T-helper 2 cell (primary cell): ENCODE measurements around the gene SPINK13.
"Not testable (repeated sequence)": the region's sequence is repeated elsewhere in the genome, so short reads cannot be mapped to it uniquely, and the experiment has no call there.

Experiments
- DNase-seq, 5 experiments: peaks; one replicate each; pipeline versions ENCODE4 v3.0.0 to v3.0.0-alpha.2; 2012 to 2022
- total RNA-seq, 2 donors: gene quantifications; one replicate each; lab custom pipeline; 2026; lab: John Stamatoyannopoulos, UW

SPINK13 gene, protein sequence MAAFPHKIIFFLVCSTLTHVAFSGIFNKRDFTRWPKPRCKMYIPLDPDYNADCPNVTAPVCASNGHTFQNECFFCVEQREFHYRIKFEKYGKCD
- 0 reads per million in 2 donors for total RNA-seq

DNA sequence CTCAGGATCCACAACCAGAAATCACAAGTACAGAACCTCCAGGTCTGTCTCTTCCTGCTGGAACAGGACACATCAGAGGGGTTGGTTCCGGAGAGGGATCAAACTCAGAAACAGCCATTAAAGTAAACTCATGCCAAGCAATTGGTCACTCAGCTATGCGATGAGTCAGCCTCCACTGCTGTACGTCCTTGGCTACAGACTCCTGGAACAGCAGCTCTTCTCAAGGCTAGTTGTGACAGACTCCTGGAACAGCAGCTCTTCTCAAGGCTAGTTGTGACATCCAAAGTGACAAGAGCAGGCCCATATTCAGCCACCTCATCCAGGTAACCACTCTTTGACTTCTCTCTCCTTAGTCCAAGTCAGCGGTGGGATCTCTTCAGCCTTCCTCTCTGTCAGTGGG, at the start of gene SPINK13:
Gene SPINK13, plus strand, starts transcription at position 229 of the 400 bp plus-strand sequence. CDS start 1,279 bp downstream, outside the sequence.
- DNase-seq: no peak

DNA sequence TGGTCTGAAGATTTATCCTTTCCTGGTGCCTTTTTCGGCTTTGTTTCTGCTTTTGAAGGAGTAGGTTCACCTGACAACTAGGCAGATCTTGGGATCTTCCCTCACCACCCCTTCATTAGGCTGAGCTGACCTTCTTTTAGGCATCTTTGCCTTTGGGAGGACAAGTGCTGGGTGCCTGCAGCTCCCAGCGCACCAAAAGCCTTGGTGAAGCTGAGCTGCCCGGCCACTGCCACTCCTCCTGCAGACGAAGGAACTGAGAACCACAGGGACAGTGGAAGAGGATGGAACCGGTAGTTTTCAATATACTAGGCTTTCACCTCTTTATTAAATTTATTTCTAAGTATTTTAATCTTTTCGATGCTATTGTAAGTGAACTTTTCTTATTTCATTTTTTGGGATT, 47.1 kb upstream of the SPINK13 start:
- no peak for DNase-seq

DNA sequence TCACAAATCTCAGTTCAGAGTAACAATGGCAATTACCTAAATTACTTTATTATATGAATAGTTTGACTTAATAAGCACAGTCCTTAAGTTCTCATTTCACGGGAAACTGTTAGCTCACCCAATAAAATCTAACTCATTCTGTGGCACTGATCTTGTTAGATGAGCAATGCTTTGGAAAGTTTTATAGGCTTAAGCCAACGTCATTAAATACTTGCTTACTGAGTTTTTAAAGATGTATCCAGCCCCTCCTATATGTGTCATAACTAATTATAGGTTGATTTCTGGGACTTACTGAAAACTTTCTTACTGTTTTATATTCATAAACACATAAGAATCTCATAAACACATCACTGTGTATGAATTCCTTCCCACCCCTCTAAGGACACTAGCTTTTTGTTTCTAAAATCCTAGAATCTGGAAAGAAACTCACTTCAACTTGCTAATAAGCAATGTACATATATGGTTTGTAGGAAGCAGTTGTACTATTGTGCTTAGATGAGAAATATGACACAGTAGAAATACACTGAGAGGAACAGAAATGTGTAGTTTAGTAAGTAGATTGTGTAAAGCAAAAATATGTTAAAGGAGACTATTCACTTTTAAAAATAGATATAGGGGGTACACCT, 44.4 kb upstream of the SPINK13 start:
- DNase-seq: no peak

DNA sequence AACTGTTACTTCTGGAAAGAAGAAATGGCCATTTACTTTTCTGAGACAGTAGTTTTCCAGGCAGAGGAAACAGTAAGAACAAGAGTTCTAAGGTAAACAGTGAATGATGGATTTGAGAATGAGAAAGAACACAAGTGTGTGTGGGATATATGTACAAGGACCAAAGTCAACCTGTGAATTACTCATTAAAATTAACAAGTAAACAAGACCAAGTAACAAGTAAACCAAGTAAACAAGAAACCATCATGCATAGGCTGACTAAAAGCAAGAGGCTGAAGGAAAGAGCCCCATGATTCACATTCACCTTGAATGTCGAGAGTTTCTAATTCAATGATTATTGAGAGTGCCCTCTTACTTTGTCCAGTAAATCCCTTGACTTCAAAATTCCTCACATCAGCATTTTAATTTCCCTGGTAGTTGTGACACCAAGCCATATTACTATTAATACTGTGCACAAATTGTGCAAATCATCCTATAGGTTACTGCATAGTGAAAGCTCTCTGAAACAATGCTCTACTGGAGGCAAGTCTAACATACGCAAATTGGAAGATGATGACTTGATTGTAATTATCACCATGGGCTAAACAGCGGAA, 40.1 kb upstream of the SPINK13 start:
- no peak for DNase-seq

DNA sequence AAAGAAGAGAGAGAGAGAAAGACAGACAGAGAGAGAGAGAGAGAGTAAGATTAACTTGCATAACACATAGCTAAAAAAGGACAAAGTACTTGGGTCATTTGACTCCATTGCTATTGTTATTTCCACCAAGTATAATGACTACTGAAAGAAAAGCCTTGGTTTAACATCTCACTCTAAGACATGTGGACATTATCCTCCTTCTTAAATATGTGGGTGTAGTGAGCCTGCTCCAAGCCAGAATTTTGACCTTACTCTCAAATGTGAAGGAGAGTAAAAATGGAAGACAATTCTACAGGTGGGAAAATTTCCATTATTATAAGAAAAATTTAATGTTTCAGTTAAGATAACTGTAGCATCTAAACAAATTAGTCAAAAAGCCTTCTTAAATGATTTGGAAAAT, 38.8 kb upstream of the SPINK13 start:
- DNase-seq: no peak

DNA sequence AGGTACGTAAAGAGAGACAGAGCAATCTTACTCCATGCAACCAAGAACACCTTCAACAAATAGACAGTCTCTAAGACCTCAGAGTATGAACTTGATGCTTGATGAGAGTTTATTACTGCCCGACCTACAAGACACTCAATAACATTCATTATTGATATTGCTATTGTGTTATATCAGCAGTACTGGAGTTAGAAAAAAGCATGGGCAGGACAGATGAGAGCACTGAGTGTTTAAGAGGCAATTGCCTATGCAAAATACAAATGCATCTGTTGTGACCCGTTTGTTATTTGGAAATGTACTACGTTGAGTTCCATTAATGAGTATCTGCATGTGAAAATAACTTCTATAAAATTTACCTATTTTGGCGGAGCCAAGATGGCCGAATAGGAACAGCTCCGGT, 38.4 kb upstream of the SPINK13 start:
- no peak for DNase-seq

DNA sequence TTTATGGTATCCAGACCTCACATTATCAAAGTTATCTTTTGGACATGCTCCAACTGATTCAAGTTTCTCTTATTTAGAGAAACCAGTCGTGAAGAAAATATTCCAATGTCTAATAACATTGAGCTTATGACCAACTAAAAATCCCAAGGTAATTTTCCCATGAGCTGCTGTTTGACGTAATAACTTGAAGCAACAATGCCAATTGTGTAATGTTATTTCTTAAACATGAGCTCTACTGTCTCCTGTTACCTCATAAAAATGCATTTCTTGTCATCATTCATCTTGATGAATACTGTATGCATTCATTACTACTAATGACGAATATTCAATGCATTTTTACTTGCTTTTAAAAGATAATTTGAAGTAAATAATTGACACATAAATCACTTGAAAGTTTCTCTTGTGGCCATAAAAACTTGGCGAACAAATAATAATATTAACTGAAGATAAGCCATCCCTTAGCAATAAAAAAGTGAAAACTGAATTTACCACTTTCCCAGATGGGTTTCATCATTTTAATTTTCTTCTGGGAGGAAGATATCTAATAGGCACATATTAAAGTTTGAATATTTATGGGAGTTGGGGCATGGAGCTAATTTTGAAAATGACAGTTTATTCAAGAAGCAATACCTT, 30.7 kb upstream of the SPINK13 start:
- no peak for DNase-seq

DNA sequence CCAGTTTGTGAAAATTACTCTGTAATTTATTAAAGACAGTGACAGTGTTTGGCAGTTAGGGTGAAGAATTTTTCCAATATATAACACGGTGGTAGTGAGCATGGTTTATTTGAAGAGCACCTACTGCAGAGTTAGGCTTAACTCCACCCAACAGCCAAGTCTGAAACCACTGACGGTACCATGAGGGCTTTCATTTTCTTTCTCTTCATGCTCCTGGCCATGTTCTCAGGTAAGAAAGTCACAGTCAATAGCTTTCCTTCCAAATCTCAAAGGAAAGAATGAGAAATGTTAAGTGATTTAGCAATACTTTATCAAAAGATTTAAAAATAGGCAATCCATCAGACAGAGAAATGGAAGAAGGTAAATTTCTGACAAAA, 30.2 kb upstream of the SPINK13 start, which contains the start of gene MARCOL:
Gene MARCOL, plus strand, starts transcription at position 108 of the 377 bp plus-strand sequence. Its CDS starts 73 bp downstream, at position 181.
- no peak for DNase-seq

DNA sequence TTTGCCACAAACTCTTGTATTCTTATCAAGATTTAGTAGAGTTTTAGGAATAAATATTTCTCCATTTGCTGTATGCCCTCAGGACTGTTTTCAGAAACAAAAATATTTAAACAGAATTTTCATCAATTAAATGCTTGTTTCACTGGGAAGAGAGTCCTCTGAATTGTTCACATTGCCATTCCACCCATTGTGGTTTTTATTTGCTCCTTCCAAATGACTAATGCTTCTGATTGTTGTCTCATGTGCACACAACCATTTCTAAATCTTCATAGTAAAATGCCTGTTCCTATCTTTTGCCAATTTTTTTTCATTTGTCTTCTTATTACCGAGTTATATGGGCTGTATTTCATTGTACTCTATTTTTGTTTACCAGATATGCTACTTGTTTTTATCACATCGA, 19.7 kb upstream of the SPINK13 start:
- no peak for DNase-seq

DNA sequence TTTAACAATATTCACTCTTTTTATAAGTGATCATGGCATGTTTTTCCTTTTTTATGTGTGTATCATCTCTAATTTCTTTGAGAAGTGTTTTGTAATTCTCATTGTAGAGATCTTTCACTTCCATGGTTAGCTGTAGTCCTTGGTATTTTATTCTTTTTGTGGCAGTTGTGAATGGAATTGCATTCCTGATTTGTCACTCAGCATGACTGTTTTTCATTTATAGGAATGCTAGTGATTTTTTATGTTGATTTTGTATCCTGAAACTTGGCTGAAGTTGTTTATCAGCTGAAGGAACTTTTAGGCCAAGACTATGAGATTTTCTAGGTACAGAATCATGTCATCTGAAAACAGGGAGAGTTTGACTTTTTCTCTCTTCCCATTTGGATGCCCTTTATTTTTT, 13.1 kb upstream of the SPINK13 start:
- DNase-seq: no peak

DNA sequence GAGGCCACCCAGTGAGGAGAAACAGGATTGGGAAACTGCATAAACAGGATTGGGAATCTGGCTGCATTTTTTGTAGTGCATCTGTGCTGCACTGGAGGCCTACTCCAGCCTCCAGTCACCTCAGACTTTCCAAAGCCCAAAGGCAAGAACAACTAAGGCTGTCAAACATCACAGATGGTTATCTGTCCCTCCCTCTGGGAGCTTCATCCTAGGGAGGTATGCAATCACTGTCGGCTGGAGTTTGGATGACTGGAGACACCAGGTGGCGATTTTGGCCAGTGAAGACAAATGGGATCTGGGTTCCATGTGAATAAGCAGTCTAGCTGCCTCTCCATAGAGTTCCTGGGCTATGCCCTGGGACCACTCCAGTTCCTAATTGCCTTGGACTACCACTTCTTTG, 9.3 kb upstream of the SPINK13 start:
- no peak for DNase-seq

DNA sequence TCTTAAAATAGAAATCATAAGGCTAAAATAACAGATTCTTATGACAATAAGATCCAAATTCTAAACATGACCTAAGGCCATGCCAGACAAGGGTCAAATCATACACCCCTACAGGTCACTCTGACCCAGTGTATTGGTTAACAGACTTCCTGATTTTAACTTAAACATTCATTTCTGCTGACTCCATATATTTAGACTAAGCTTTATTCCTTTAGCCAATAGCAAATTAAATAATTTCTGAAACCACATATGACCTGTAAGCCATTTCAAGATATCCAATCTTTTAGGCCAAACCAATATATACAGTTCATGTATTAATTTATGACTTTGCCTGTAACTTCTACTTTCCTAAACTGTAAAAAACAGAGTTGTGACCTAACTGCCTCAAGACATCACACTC, 7.4 kb upstream of the SPINK13 start:
- no peak for DNase-seq

DNA sequence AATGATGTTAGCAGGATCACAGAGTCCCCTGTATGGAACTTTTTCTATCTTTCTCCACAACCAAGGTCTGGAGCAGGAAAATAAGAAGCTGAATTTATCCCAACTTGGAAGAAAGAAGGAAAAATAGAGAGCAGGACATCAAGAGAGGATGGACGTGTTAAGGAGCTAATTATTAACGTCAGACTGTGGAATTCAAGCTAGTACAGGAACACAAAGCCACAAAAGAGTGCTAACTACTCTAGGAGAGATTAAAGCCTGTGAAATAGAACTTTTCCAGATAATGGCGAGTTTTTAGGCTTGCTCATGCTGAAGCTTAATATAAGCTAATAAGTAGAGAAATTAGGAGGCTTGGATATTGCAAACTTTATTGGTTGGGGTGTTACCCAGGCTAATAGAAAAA, 632 bp upstream of the SPINK13 start:
- DNase-seq: no peak

DNA sequence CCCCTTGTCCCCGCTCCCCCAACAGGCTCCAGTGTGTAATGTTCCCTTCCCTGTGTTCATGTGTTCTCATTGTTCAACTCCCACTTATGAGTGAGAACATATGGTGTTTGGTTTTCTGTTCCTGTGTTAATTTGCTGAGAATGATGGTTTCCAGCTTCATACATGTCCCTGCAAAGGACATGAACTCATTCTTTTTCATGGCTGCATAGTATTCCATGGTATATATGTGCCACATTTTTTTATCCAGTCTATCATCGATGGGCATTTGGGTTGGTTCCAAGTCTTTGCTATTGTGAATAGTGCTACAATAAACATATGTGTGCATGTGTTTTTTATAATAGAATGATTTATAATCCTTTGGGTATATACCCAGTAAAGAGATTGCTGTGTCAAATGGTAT, 6.5 kb downstream of the SPINK13 start:
- not testable (repeated sequence) for DNase-seq

DNA sequence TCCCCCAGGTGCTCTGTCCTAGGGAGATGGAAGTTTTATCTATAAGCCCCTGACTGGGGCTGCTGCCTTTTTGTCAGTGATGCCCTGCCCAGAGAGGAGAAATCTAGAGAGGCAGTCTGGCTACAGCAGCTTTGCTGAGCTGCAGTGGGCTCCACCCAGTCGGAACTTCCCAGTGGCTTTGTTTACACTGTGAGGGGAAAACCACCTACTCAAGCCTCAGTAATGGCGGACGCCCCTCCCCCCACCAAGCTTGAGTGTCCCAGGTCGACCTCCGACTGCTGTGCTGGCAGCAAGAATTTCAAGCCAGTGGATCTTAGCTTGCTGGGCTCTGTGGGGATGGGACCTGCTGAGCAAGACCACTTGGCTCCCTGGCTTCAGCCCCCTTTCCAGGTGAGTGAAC, 12.3 kb downstream of the SPINK13 start:
- DNase-seq: not testable (repeated sequence)

DNA sequence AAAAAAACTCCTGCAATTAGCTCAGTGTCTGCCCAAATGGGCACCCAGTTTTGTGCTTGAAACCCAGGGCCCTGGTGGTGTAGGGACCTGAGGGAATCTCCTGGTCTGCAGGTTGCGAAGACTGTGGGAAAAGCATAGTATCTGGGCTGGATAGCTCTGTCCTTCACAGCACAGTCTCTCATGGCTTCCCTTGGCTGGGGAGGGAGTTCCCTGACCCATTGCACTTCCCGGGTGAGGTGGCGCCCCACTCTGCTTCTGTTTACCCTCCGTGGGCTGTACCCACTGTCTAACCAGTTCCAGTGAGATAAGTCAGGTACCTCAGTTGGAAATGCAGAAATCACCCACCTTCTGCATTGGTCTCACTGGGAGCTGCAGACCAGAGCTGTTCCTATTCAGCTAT, 12.7 kb downstream of the SPINK13 start:
- DNase-seq: not testable (repeated sequence)

DNA sequence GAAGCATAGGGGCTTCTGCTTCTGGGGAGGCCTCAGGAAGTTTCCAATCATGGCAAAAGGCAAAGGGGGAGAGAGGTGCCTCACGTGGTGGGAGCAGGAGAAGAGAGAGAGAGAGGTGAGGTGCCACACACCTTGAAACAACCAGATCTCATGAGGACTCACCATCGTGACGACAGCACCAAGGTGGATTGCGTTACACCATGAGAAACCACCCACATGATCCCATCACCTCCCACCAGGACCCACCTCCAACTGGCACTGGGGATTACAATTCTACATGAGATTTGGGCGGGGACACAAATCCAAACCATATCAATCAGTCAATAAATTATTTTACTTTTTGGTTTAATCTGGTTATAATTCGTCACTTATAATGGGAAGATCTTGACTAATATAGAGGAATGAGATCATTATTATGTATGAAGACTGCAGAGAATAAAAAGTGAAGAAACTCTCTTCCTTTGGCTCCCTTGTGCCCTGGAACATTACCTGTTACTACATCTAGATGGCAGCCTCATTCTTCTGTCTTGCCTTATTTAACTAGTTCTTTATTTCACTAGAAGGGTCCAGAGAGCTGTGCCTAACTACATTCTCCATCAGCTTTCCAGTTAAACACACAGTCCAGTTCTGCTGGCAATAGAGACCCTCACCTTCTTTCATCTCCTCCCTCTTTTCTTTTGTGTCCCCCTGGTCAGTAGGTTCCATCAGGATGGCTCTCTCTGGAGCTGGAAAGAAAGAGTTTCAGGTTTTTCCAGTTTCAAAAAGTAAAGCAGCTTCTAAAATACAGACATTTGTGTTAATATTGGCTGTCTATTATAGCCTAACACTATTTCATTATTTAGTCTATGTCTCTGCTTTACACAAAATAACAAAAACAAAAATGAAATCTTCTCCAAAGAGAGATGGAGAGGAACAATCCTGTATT, 21.9 kb downstream of the SPINK13 start:
- DNase-seq: peak in 1 of 5 experiments; percentile 9

DNA sequence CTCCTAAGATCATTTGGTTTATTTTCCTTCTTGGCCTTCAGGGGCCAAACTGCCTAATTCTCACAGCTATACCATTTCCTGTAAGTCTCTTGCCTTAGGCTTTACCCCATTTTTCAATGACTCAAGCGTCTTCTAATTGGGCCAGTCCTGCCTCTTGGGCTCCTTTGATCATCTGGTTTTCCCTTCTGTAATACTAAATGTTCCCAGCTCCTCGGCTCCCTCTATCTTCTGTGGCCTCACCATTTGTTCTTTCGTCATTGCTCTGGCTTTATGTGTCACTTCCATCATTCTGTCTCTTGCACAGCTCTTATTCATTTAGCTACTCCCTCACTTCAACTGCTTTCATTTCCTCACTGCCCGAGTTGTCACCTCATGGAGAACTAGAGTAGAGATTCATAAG, 29.1 kb downstream of the SPINK13 start:
- DNase-seq: no peak

DNA sequence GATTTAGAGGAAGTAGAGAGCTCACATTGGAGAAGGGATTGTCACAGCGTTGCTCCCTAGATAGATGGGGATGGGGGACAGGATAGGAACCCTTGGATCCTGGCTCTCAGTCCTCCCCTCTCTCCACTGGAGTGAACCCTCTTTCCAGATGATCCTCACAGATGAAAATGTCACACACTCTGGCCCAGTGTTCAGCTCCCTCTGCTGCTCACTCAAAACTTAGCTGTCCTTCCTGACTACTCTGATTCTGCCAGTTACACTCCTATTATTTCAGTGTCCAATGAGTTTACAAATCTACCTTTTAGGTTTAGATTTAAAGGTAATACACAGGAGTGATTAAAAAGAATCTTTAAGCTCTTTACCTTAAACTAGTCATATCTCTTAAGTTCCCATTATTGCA, 37.9 kb downstream of the SPINK13 start:
- no peak for DNase-seq

DNA sequence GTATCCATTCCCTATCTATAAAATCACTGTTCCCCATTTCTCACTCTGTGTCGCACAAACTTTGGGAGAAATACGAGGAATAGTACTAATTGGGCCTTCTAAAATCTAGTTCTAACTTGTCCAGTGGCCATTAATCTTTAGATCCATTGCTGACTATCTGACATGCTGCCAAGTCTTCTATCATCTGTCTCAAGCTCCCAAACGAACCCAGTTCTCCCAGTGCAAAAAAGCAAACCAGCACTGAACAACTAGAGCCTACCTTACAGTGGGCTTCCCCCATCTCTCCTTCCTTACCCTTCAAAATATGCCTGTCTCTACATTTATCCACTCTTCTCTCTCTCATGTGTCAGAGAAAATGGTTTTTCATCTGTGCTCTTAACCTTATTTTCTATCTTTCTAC, 40.4 kb downstream of the SPINK13 start:
- DNase-seq: no peak

DNA sequence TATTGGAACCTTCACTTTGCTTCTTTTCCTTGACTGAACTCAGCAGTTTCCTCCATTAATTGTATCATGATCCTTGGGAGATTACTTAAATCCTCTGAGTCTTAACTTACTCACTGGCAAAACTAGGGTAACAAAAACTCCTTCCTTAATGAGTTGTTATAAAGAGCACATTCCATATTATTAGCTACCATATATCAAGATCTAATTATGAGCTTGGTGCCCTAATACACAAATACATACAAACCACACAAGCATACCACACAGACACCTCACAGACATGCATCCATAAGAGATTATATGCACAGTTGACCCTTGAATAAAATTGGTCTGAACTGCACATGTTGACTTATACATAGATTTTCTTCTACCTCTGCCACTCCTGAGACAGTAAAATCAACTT, 41.2 kb downstream of the SPINK13 start:
- no peak for DNase-seq

DNA sequence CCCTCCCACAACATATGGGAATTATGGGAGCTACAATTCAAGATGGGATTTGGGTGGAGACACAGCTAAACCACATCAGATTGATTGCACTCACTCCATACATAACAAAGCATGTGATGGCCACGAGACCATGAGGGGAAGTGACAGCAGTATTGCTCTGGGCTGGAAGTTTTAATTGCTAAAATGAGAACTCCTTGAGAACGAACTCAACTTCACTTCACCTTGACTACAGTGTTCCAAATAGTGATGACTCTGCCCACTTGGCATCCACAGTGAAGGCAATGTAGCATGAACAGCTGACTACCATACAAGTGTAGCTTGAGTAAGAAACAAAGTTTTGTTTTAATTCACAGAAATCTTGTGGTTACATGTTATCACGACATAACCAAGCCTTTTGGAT, 42.9 kb downstream of the SPINK13 start:
- DNase-seq: no peak

DNA sequence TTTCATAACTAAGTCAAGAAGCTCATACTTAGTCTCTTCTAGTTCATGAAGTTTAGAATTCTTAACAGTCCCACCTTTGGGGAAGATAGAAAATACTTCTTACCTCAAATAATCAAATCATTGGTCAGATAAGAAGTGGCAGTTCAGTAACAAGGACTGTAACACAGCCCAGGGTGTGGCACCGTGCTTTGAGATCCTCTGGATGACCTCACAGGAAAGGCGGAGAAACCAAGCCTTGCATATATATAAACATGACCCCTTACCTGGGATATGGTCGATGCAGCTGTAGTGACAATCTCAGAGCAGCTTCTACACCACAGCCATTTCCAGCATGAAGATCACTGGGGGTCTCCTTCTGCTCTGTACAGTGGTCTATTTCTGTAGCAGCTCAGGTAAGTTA, 43.6 kb downstream of the SPINK13 start, which contains the start of gene SPINK7:
Gene SPINK7, plus strand, starts transcription at position 271 of the 400 bp plus-strand sequence. Its CDS starts 61 bp downstream, at position 332.
- no peak for DNase-seq
